KOPT-K1 (cell line): ENCODE data around the gene PHC2.

Experiments
- H3K27ac ChIP-seq: fragments of 200-600 bp; sonication (generic); 2 replicates; pipeline ENCODE4 v1.5.1; 2016; ENCODE audit warnings: antibody characterized with exemption, mild to moderate bottlenecking, low read depth, low read length; ENCODE audit not compliant: poor library complexity, severe bottlenecking
- H3K36me3 ChIP-seq: fragments of 200-600 bp; sonication (generic); 2 replicates; pipeline ENCODE4 v1.5.1; 2017; ENCODE audit warnings: antibody characterized with exemption, mild to moderate bottlenecking, low read length, moderate library complexity; ENCODE audit not compliant: insufficient read depth
- H3K9me3 ChIP-seq: fragments of 200-600 bp; sonication (generic); 2 replicates; pipeline ENCODE4 v1.5.1; 2017; ENCODE audit warnings: antibody characterized with exemption, low read length, mild to moderate bottlenecking; ENCODE audit not compliant: insufficient read depth, poor library complexity, severe bottlenecking

The PHC2 gene, protein sequence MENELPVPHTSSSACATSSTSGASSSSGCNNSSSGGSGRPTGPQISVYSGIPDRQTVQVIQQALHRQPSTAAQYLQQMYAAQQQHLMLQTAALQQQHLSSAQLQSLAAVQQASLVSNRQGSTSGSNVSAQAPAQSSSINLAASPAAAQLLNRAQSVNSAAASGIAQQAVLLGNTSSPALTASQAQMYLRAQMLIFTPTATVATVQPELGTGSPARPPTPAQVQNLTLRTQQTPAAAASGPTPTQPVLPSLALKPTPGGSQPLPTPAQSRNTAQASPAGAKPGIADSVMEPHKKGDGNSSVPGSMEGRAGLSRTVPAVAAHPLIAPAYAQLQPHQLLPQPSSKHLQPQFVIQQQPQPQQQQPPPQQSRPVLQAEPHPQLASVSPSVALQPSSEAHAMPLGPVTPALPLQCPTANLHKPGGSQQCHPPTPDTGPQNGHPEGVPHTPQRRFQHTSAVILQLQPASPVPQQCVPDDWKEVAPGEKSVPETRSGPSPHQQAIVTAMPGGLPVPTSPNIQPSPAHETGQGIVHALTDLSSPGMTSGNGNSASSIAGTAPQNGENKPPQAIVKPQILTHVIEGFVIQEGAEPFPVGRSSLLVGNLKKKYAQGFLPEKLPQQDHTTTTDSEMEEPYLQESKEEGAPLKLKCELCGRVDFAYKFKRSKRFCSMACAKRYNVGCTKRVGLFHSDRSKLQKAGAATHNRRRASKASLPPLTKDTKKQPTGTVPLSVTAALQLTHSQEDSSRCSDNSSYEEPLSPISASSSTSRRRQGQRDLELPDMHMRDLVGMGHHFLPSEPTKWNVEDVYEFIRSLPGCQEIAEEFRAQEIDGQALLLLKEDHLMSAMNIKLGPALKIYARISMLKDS

DNA sequence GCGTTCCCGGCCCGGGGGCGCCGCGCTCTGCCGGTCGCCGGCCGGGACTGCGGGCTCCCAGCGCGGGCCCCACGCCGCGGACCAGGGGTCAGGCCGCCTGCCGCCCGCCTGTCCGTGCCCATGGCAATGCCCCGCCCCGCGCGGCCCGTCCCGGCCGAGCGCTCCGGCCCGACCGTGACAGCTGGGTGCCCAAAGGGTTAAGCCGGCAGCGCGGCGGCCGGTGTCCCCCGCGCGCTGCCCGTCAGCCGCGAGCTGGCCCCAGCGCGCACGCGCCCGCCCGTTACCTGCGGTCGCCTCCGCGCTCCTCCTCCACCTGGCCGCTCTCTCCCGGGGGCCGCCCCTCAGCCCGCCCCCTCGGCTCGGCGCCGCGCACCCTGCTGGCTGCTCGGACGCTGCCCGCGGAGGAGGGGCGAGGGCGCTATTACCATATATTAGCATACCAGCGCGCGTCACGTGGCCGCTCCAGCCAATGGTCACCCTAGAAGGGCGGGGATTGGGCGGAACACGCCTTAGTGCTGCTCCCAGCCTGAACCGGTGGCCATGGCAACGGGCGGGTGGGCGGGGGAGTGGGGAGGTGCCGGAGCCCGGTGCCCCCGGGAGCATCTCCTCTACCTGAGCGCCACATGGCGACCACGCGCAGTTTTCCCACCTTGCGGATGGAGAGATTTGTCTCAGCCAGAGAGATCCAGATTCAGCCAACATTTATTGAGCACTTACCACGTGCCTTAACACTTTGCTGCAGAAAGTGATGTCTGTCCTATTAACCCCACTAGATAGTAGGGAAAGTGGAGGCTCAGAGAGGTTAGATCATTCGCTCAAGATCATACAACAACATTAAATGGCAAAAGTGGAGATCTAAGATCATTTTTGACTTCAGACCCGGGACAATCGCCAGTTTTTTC, at the start of gene PHC2:
PHC2 (minus strand) TSS at position 404 of the 902 bp plus-strand sequence. CDS start 55,556 bp downstream, outside the sequence.
- Histone ChIP-seq H3K27ac (no peak within 1 kb of the TSS), H3K36me3 (no peaks in the 10 kb centered on the region), H3K9me3 (no peaks in the 10 kb centered on the region)

DNA sequence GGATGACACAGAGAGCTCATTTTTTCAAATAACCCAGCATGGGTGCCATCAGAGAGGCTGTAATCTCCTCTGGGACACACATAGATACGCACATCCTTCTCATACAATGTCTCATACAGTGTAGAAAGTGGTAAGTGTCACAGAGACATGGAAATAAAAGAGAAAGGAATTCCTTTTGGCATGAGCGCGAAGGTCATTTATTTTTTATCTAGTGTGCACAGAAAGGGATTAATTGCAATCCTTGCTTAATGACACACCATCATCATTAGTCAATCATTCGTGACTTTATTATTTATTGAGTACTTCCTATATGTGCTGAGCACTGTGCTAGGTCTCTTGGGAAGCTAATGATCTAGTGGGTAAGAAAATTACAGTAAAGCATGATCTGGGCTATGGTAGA, 46.6 kb upstream of the PHC2 start:
- no peak overlapping the region for H3K27ac ChIP-seq
- no peaks in the 10 kb centered on the region for H3K9me3 ChIP-seq
- H3K36me3 ChIP-seq, result peaks cover 18% of the 10 kb centered on the region; the same call in 1 of the 2 replicates

DNA sequence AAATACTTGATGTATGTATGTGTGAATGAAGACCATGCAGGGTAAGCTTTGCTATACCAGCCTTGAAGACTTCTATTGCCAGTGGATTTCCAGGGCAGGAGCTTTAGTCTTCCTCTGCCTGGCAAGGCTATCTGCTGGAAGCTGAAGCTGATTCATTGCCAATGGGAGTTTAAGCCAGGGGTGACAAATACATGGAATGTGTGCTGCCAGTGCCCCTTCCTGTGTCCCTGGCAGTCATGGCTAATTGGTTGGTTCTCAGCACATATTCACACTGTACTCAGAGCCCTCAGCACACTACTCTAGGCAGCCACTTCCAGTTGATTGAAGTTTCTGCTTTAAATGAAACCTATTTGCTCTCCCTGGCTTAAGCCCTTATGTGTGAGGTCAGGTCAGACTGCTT, 43.0 kb upstream of the PHC2 start:
- Histone ChIP-seq H3K27ac (no peak overlapping the region), H3K9me3 (no peaks in the 10 kb centered on the region), H3K36me3 (no peaks in the 10 kb centered on the region)

DNA sequence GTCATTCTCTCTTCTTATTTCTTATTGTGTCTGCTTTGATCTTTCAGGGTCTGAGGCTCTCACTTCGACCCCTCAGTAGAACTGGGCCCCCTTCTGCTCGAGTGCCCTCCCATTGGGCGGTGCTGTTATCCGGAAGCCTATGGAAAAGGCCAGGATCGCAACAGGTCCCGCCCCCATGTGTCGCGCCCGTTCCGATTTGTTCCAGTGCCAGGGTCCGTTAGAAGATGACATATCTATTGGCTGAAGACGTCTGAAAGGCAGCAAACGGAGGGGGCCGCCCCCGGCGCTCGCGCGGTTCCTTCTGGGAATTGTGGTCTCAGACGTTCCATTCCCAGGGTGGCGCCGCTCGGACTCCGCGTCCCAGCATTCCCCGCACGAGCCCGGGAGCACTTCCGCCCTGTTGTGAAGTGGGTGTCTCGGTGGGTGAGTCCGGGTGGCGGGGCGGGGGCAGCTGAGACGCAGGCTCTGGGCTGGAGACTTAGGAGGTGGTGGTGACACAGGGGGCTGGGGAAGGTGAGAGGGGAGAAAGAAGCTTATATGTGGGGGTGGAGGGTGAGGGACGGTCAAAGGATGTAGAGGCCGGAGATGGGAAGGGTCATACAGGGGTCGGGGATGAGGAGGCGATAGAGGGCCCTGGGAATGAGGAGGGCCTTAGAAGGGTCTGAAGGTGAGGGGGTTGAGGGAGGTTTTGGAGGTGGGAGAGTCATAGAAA, 41.5 kb upstream of the PHC2 start, which contains the start of gene ZSCAN20:
ZSCAN20 (plus strand) TSS at position 377 of the 712 bp plus-strand sequence. CDS start 6,644 bp downstream, outside the sequence.
- Histone ChIP-seq H3K9me3 (no peaks in the 10 kb centered on the region), H3K36me3 (no peaks in the 10 kb centered on the region), H3K27ac (peak within 1 kb of the TSS; percentile 64)

DNA sequence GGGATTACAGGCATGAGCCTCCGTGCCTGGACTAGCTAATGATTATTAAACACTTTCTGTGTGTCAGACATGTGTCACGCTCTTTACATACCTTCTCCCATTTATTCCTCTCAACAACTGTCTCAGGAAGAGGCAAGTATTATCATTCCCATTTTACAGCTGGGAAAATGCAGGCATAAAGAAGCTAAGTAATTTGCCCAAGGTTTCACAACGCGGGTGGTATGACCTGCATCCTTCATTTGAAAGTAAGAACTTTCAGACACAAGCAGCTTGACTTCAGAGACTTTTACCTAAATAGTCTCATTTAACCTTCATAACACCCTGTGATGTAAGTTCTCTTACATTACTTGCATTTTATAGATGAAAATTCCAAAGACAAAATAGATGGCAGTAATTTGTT, 40.5 kb upstream of the PHC2 start:
- no peak overlapping the region for H3K27ac ChIP-seq
- no peaks in the 10 kb centered on the region for H3K9me3 ChIP-seq
- H3K36me3 ChIP-seq, result no peaks in the 10 kb centered on the region

DNA sequence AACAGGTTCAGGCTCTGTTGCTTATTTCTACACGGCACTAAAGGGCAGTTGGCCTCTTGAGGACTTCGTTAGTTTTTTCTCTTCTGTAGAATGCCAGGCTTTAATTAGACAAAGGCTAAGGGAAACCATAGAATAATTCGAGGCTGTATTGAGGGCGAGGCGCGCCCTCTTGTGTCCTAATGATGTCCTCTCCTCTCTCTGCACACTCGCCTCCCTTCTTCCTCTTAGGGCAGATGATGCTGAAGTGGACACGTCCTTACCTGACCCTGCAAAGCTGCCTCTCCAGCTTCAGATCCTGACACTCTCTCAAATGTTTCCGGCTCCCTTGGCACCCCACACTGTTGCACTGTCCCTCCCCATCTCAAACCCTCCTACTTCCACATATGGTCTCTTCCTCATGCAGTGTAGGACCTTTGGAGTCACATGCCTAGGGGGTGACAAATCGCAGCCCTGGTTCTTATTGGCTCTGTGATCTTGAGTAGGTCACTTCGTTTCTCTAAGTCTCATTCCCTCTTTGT, 39.7 kb upstream of the PHC2 start:
- H3K27ac ChIP-seq, result peak overlapping the region; percentile 33
- no peaks in the 10 kb centered on the region for H3K9me3 ChIP-seq
- no peaks in the 10 kb centered on the region for H3K36me3 ChIP-seq

DNA sequence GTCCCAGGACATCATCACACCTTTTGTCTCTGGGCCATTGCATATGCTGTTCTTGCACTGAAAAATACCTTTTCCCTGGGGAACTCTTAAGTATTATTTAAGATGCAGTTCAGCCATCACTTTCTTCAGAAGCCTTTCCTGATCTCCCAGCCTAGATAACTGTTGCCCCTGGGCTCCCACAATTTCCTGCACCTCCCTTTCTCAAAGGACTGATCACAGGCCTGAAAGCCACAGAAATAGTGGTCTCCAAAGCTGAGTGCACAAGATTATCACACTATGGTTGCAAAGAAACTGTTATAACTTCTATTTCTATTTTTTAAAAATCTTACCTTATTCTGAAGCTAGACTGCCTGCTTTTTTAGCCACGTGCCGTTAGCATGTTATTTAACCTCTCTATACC, 38.8 kb upstream of the PHC2 start:
- Histone ChIP-seq H3K27ac (peak overlapping the region; percentile 33), H3K9me3 (no peaks in the 10 kb centered on the region)

DNA sequence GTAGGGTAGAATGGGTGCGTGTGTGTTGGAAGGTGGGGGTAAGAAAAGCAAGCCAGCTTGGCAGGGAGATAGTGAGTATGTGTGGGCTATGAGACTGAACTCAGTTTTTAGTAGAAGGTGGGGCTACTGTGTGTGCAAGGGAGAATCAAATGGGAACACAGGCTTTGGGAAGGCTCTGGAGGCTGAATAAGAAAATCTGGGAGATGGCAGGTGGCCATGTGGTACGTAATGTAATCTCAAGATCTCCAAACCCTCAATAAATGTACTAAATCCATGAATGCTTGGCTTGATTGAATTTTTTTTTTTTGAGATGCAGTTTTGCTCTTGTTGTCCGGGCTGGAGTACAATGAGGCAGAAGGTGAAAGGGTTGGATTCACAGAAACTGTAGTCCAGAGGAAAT, 38.1 kb upstream of the PHC2 start:
- Histone ChIP-seq H3K27ac (no peak overlapping the region), H3K36me3 (no peaks in the 10 kb centered on the region), H3K9me3 (no peaks in the 10 kb centered on the region)

More for the DNA sequence above, 38.8 kb upstream of the PHC2 start:
- H3K36me3 ChIP-seq, result no peaks in the 10 kb centered on the region

DNA sequence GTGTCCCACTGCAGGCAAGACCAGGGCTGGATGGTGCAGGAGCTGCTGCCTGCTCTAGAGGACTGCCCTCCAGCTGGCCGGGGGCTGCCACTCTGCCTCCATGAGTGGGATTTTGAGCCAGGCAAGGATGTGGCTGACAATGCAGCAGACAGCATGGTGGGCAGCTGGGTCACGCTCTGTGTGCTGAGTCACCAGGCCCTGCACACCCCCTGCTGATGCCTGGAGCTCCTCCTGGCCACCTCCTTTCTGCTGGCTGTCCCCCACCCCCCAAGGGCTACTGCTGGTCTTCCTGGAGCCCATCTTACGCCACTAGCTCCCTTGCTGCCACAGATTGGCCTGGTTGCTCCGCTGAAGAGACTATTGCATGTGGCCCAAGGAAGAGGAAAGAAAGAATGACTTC, 37.6 kb upstream of the PHC2 start:
- Histone ChIP-seq H3K36me3 (no peaks in the 10 kb centered on the region), H3K27ac (no peak overlapping the region), H3K9me3 (no peaks in the 10 kb centered on the region)

DNA sequence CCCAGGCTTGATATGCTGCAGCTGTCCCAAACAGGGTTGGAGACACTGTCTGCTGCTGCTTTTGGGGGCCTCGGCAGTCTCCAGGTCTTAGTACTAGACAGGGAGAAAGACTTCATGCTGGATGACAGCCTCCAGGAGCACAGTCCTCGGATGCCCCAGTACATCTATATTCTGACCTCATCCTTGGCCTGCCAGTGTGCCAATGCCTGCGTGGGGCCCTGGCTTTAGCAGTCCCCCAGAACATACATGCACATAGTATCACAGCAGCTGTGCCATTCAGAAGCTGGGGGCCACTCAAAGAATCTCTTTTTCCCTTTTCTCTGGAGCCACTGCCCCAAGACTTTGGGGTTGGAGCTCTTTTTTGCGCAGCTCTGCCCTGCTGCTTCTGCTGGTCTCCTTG, 37.1 kb upstream of the PHC2 start:
- Histone ChIP-seq H3K9me3 (no peaks in the 10 kb centered on the region), H3K36me3 (no peaks in the 10 kb centered on the region), H3K27ac (no peak overlapping the region)

DNA sequence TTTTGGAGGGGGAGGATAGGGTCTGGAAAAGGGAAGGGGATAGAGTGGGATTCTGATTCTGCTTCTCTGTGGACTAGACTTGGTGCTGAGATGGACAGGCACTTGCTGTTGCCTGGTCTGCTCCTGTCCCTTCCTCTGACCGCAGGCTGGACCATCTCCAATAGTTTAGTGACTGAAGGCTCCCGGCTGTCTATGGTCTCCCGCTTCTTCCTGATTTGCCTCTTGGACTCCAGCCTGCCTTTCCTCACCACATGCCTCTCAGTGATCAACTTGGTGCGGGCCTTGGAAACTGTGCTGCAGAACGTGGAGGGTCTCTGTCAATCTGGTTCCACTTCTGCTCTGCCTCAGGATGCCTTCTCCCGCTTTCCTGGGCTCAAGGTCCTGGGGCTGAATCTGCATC, 35.3 kb upstream of the PHC2 start:
- H3K27ac ChIP-seq, result no peak overlapping the region
- no peaks in the 10 kb centered on the region for H3K9me3 ChIP-seq
- H3K36me3 ChIP-seq, result no peaks in the 10 kb centered on the region

DNA sequence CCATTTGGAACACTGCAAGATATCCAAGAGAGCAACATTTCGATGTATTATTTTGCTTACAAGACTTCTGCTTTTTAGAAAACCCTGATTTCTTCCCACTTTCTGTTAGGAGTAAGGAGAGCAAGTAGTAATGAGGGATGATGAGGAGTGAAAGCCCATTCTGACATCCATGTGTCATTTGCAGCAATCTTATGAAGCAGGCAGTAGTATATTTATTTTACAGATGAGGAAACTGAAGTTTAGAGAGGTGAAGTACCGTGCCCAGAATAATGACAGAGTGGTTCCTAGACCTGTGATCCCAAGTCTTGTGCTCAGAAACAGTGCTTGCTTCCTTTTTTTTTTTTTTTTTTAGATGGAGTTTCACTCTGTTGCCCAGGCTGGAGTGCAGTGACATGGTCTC, 34.4 kb upstream of the PHC2 start:
- no peak overlapping the region for H3K27ac ChIP-seq
- no peaks in the 10 kb centered on the region for H3K9me3 ChIP-seq
- H3K36me3 ChIP-seq, result no peaks in the 10 kb centered on the region

DNA sequence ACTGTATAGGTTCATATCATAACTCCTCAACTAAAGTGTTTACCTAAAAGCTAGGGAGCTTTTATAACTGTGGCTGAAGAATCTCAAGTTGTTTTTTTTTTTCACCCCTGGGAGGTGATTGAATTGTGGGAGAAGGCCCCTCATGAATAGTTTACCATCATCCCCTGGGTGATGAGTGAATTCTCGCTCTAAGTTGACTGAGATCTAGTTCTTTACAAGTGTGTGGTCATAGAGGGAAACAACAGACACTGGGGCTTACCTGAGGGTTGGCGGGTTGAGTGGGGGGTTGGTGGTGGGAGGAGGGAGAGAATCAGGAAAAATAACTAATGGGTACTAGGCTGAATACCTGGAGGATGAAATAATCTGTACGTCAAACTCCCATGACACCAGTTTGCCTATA, 33.7 kb upstream of the PHC2 start:
- Histone ChIP-seq H3K9me3 (no peaks in the 10 kb centered on the region), H3K27ac (no peak overlapping the region), H3K36me3 (no peaks in the 10 kb centered on the region)
